ENCODE results near the gene NETO2. TPM values are rescaled to one million over a fixed set of nuclear protein-coding genes. Genes with fewer than 3 reads are reported as not detected.

The NETO2 gene
- total RNA-seq, 1 experiment from 2014 or later, result 40.6 TPM

GRCh38 chr16:47161464-47161863, 17.7 kb upstream of the NETO2 start:
- no peak overlapping the region for H3K27ac ChIP-seq (ENCODE audit: low read length)
- ChIA-PET CTCF (no interaction called here), POLR2A (ENCODE audit: unreplicated experiment) (no interaction called here)
- ATAC-seq, result no peak
- no peaks in the 10 kb centered on the region for H3K9me2 ChIP-seq (replicated peaks; ENCODE audit: low read length)
- no TSS peak for BruUV-seq (replicated peaks)
- no peaks in the 10 kb centered on the region for H3K27me3 ChIP-seq (ENCODE audit: low read length)
- no peak overlapping the region for H3K9ac ChIP-seq (ENCODE audit: low read length)
- no peak for DNase-seq
- H3K4me3 ChIP-seq (ENCODE audit: low read length), result no peak overlapping the region
- no peaks in the 10 kb centered on the region for H3F3A ChIP-seq (ENCODE audit: low read length, unreplicated experiment)
- H2AFZ ChIP-seq (ENCODE audit: low read length), result no peak overlapping the region
- H3K36me3 ChIP-seq (ENCODE audit: low read depth, low read length), result no peaks in the 10 kb centered on the region
- no peak overlapping the region for H3K4me2 ChIP-seq (ENCODE audit: low read length)
- intact Hi-C loops (cut with micrococcal nuclease), result no loop called here
- H4K20me1 ChIP-seq (ENCODE audit: low read length), result no peaks in the 10 kb centered on the region
- TF ChIP-seq EZH2phosphoT487 (IDR thresholded peaks at IDR 0.05; ENCODE audit: borderline replicate concordance, low read length) (no peak), EZH2 (IDR thresholded peaks at IDR 0.05; ENCODE audit: low read length, unreplicated experiment) (no peak), CTCF (conservative IDR thresholded peaks at IDR 0.05; ENCODE audit: low read depth, low read length) (no peak)
- no peaks in the 10 kb centered on the region for H3K9me3 ChIP-seq (ENCODE audit: low read length)
- H3K4me1 ChIP-seq (ENCODE audit: insufficient read depth, low read length), result no peaks in the 10 kb centered on the region
- H3K79me2 ChIP-seq (ENCODE audit: low read length), result no peaks in the 10 kb centered on the region

- CTCF ChIA-PET, result no interaction called here
- POLR2A ChIA-PET (ENCODE audit: unreplicated experiment), result no interaction called here
- Histone ChIP-seq H3K79me2 (ENCODE audit: low read length) (no peaks in the 10 kb centered on the region), H3K36me3 (ENCODE audit: low read depth, low read length) (no peaks in the 10 kb centered on the region), H3K9me3 (ENCODE audit: low read length) (no peaks in the 10 kb centered on the region), H3K4me3 (ENCODE audit: low read length) (no peak overlapping the region), H2AFZ (ENCODE audit: low read length) (no peak overlapping the region), H4K20me1 (ENCODE audit: low read length) (no peaks in the 10 kb centered on the region), H3K9ac (ENCODE audit: low read length) (no peak overlapping the region), H3K4me2 (ENCODE audit: low read length) (no peak overlapping the region), H3F3A (ENCODE audit: low read length, unreplicated experiment) (no peaks in the 10 kb centered on the region), H3K4me1 (ENCODE audit: insufficient read depth, low read length) (no peaks in the 10 kb centered on the region), H3K27ac (ENCODE audit: low read length) (no peak overlapping the region), H3K9me2 (replicated peaks; ENCODE audit: low read length) (no peaks in the 10 kb centered on the region), H3K27me3 (ENCODE audit: low read length) (no peaks in the 10 kb centered on the region)
- ATAC-seq (no peak), DNase-seq (no peak)
- intact Hi-C loops (cut with micrococcal nuclease), result no loop called here
- TF ChIP-seq EZH2 (IDR thresholded peaks at IDR 0.05; ENCODE audit: low read length, unreplicated experiment) (no peak), EZH2phosphoT487 (IDR thresholded peaks at IDR 0.05; ENCODE audit: borderline replicate concordance, low read length) (no peak), CTCF (conservative IDR thresholded peaks at IDR 0.05; ENCODE audit: low read depth, low read length) (no peak)
- BruUV-seq (replicated peaks), result no TSS peak
These were observed 16.7 kb upstream of the NETO2 start for GRCh38 chr16:47160422-47160821.

GRCh38 chr16:47158992-47159391, 15.2 kb upstream of the NETO2 start:
- BruUV-seq (replicated peaks), result no TSS peak
- H3K27ac ChIP-seq (ENCODE audit: low read length), result no peak overlapping the region
- no peaks in the 10 kb centered on the region for H3K36me3 ChIP-seq (ENCODE audit: low read depth, low read length)
- intact Hi-C loops (cut with micrococcal nuclease), result no loop called here
- ATAC-seq (no peak), DNase-seq (no peak)
- ChIA-PET CTCF (no interaction called here), POLR2A (ENCODE audit: unreplicated experiment) (no interaction called here)
- H3K79me2 ChIP-seq (ENCODE audit: low read length), result no peaks in the 10 kb centered on the region
- no peaks in the 10 kb centered on the region for H3F3A ChIP-seq (ENCODE audit: low read length, unreplicated experiment)
- H3K9me2 ChIP-seq (replicated peaks; ENCODE audit: low read length), result no peaks in the 10 kb centered on the region
- no peaks in the 10 kb centered on the region for H4K20me1 ChIP-seq (ENCODE audit: low read length)
- no peaks in the 10 kb centered on the region for H3K9me3 ChIP-seq (ENCODE audit: low read length)
- H2AFZ ChIP-seq (ENCODE audit: low read length), result no peak overlapping the region
- H3K4me3 ChIP-seq (ENCODE audit: low read length), result no peak overlapping the region
- no peak overlapping the region for H3K4me2 ChIP-seq (ENCODE audit: low read length)
- no peak for TF ChIP-seq EZH2 (IDR thresholded peaks at IDR 0.05; ENCODE audit: low read length, unreplicated experiment)
- H3K9ac ChIP-seq (ENCODE audit: low read length), result no peak overlapping the region
- H3K4me1 ChIP-seq (ENCODE audit: insufficient read depth, low read length), result no peaks in the 10 kb centered on the region
- H3K27me3 ChIP-seq (ENCODE audit: low read length), result no peaks in the 10 kb centered on the region
